Measurements from ENCODE around the gene ZFR2.

The ZFR2 gene

DNA sequence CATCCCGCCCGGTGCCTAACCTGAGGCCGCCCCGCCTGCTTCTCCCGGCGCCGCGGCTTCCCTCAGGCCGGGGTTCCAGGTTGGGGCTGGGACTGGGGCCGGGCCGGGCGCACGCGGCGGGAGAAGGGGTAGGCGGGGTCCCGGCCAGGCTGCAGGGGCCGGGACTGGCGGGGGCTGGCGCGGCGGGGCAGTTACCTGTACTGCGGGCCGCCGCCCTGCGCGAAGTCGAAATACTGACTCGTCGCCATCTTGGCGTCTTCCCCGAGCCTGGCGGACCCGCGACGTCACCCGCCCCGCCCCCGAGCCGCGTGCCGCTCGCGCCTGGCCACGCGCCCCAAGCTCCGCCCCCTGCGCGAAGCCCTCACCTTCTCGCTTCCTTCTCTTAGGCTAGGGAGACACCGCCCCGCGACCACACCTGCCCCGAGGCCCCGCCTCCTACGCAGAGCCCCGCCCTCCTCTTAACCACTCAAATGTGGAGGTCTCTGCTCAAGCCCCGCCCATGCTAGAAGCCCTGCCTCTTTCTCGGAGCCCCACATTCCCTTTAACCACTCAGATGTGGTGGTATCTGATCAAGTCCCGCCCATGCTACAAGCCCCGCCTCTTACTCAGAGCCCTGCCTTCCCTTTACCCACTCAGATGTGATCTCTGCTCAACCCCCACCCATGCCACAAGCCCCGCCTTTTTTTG, at the start of gene ZFR2:
Gene ZFR2, minus strand, starts transcription at position 269 of the 687 bp plus-strand sequence. Its CDS starts 21 bp downstream, at position 248.
- Histone ChIP-seq H3K27me3 (ENCODE audit: control insufficient read depth, insufficient read depth, low read length) (no peaks in the 10 kb centered on the region; the same call in 1 of the 2 replicates), H3K36me3 (ENCODE audit: control insufficient read depth, insufficient read depth, low read length) (no peaks in the 10 kb centered on the region), H3K27ac (ENCODE audit: low read length) (no peak within 1 kb of the TSS), H3K9me3 (ENCODE audit: control insufficient read depth, insufficient read depth, low read length) (no peaks in the 10 kb centered on the region; the same call in 1 of the 2 replicates), H3K4me3 (ENCODE audit: low read length) (peak within 1 kb of the TSS; percentile 37; the same call in 1 of the 2 replicates), H3K4me1 (ENCODE audit: control insufficient read depth, insufficient read depth, low read length) (peaks cover 3% of the 10 kb centered on the region; the same call in 1 of the 2 replicates)
- WGBS (ENCODE audit: insufficient coverage, insufficient read length): no CpG with 5 or more reads among the region's 62 CpGs
- DNase-seq (ENCODE audit: low read depth, low spot score): no peak

DNA sequence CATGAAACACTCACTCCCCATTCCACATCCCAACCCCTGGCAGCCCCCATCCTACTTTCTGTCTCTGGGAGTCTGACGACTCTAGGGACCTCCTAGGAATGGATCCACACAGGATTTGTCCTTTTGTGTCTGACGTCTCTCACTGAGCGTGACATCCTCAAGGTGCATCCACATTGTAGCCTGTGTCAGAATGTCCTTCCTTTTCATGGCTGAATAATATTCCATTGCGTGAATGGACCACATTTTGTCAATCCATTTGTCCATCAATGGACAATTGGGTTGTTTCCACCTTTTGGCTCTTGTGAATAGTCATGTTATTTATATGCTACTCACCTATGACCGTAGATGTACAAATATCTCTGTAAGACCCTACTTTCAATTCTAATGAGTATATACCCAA, 47.2 kb upstream of the ZFR2 start:
- no peak overlapping the region for H3K27ac ChIP-seq (ENCODE audit: low read length)
- H3K36me3 ChIP-seq (ENCODE audit: control insufficient read depth, insufficient read depth, low read length): peaks cover 11% of the 10 kb centered on the region
- no CpG with 5 or more reads among the region's 5 CpGs for WGBS (ENCODE audit: insufficient coverage, insufficient read length)
- peaks cover 3% of the 10 kb centered on the region; the same call in 1 of the 2 replicates for H3K9me3 ChIP-seq (ENCODE audit: control insufficient read depth, insufficient read depth, low read length)
- DNase-seq (ENCODE audit: low read depth, low spot score): no peak
- no peak overlapping the region for H3K4me3 ChIP-seq (ENCODE audit: low read length)
- no peaks in the 10 kb centered on the region; the same call in 1 of the 2 replicates for H3K27me3 ChIP-seq (ENCODE audit: control insufficient read depth, insufficient read depth, low read length)
- H3K4me1 ChIP-seq (ENCODE audit: control insufficient read depth, insufficient read depth, low read length): no peaks in the 10 kb centered on the region

- H3K4me3 ChIP-seq (ENCODE audit: low read length): no peak overlapping the region
- peaks cover 18% of the 10 kb centered on the region for H3K36me3 ChIP-seq (ENCODE audit: control insufficient read depth, insufficient read depth, low read length)
- H3K27me3 ChIP-seq (ENCODE audit: control insufficient read depth, insufficient read depth, low read length): no peaks in the 10 kb centered on the region
- H3K4me1 ChIP-seq (ENCODE audit: control insufficient read depth, insufficient read depth, low read length): no peaks in the 10 kb centered on the region
- DNase-seq (ENCODE audit: low read depth, low spot score): no peak
- WGBS (ENCODE audit: insufficient coverage, insufficient read length): no CpG with 5 or more reads among the region's 9 CpGs
- H3K27ac ChIP-seq (ENCODE audit: low read length): no peak overlapping the region
- no peaks in the 10 kb centered on the region for H3K9me3 ChIP-seq (ENCODE audit: control insufficient read depth, insufficient read depth, low read length)
Observed at GRCh38 chr19:3914199-3914598, 45.4 kb upstream of the ZFR2 start.

- H3K4me1 ChIP-seq (ENCODE audit: control insufficient read depth, insufficient read depth, low read length): no peaks in the 10 kb centered on the region
- no peaks in the 10 kb centered on the region for H3K9me3 ChIP-seq (ENCODE audit: control insufficient read depth, insufficient read depth, low read length)
- H3K27ac ChIP-seq (ENCODE audit: low read length): no peak overlapping the region
- H3K4me3 ChIP-seq (ENCODE audit: low read length): no peak overlapping the region
- no CpG with 5 or more reads among the region's 1 CpG for WGBS (ENCODE audit: insufficient coverage, insufficient read length)
- H3K27me3 ChIP-seq (ENCODE audit: control insufficient read depth, insufficient read depth, low read length): no peaks in the 10 kb centered on the region
- H3K36me3 ChIP-seq (ENCODE audit: control insufficient read depth, insufficient read depth, low read length): peaks cover 23% of the 10 kb centered on the region
- DNase-seq (ENCODE audit: low read depth, low spot score): no peak
Observed at GRCh38 chr19:3910105-3910504, 41.3 kb upstream of the ZFR2 start.

GRCh38 chr19:3908266-3909054, 39.6 kb upstream of the ZFR2 start:
- peaks cover 24% of the 10 kb centered on the region for H3K36me3 ChIP-seq (ENCODE audit: control insufficient read depth, insufficient read depth, low read length)
- DNase-seq (ENCODE audit: low read depth, low spot score): no peak
- H3K27me3 ChIP-seq (ENCODE audit: control insufficient read depth, insufficient read depth, low read length): no peaks in the 10 kb centered on the region
- no peak overlapping the region for H3K4me3 ChIP-seq (ENCODE audit: low read length)
- no peaks in the 10 kb centered on the region for H3K9me3 ChIP-seq (ENCODE audit: control insufficient read depth, insufficient read depth, low read length)
- H3K4me1 ChIP-seq (ENCODE audit: control insufficient read depth, insufficient read depth, low read length): no peaks in the 10 kb centered on the region
- 83% methylated on average over 1 of the region's 14 CpGs for WGBS (ENCODE audit: insufficient coverage, insufficient read length)
- H3K27ac ChIP-seq (ENCODE audit: low read length): no peak overlapping the region

- Histone ChIP-seq H3K36me3 (ENCODE audit: control insufficient read depth, insufficient read depth, low read length) (peaks cover 24% of the 10 kb centered on the region), H3K9me3 (ENCODE audit: control insufficient read depth, insufficient read depth, low read length) (no peaks in the 10 kb centered on the region), H3K27ac (ENCODE audit: low read length) (no peak overlapping the region), H3K27me3 (ENCODE audit: control insufficient read depth, insufficient read depth, low read length) (no peaks in the 10 kb centered on the region), H3K4me1 (ENCODE audit: control insufficient read depth, insufficient read depth, low read length) (no peaks in the 10 kb centered on the region), H3K4me3 (ENCODE audit: low read length) (no peak overlapping the region)
- DNase-seq (ENCODE audit: low read depth, low spot score): no peak
- no CpG with 5 or more reads among the region's 50 CpGs for WGBS (ENCODE audit: insufficient coverage, insufficient read length)
Observed at GRCh38 chr19:3907626-3908265, 38.9 kb upstream of the ZFR2 start.

DNA sequence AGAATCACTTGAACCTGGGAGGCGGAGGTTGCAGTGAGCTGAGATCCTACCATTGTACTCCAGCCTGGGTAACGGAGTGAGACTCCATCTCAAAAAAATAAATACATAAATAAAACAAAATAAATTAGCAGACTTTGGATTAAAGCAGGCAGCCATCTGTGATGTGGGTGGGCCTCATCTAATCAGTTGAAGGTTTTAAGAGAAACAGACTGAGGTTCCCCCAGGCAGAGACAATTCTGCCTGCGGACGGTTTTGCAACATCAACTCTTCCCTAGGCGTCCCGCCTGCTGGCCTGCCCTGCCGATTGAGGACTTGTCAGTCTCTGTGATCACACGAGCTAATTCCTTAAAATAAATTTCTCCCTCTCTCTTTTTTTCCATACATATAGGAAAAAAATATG, 35.4 kb upstream of the ZFR2 start:
- no peaks in the 10 kb centered on the region for H3K27me3 ChIP-seq (ENCODE audit: control insufficient read depth, insufficient read depth, low read length)
- no CpG with 5 or more reads among the region's 8 CpGs for WGBS (ENCODE audit: insufficient coverage, insufficient read length)
- H3K9me3 ChIP-seq (ENCODE audit: control insufficient read depth, insufficient read depth, low read length): no peaks in the 10 kb centered on the region
- DNase-seq (ENCODE audit: low read depth, low spot score): no peak
- peaks cover 12% of the 10 kb centered on the region for H3K36me3 ChIP-seq (ENCODE audit: control insufficient read depth, insufficient read depth, low read length)
- H3K27ac ChIP-seq (ENCODE audit: low read length): no peak overlapping the region
- H3K4me3 ChIP-seq (ENCODE audit: low read length): no peak overlapping the region
- no peaks in the 10 kb centered on the region; the same call in 1 of the 2 replicates for H3K4me1 ChIP-seq (ENCODE audit: control insufficient read depth, insufficient read depth, low read length)

DNA sequence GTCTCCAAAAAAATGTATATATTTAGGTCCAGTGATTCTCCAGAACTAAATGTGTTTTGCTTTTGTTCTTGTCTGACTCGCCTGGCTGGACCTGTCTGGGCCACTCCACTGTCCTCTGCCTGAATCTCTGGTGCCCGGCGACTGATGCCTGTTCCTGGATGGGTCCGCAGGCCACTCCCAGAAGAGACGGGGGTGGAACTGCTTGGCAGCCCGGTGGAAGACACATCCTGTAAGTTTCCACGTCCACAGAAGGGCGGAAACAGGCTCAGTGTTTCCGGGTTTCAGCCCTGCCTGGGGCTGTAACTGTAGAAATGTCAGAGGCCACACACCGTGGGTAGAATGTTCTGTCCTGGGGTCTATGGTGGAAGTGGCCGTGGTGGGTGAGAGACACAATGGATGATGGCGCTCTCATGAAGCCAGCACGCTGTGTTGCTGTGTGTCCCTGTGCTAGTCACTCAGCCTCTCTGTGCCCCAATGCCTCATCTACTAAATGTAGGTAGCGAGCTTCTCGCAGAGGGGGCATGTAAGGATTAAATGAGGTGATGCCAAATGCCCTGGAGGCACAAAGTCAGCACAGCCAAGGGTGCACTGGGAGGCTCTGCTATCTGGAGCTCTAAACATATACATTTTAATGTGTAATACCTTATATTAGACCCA, 33.6 kb upstream of the ZFR2 start:
- H3K4me1 ChIP-seq (ENCODE audit: control insufficient read depth, insufficient read depth, low read length): no peaks in the 10 kb centered on the region; the same call in 1 of the 2 replicates
- DNase-seq (ENCODE audit: low read depth, low spot score): no peak
- H3K4me3 ChIP-seq (ENCODE audit: low read length): no peak overlapping the region
- no peaks in the 10 kb centered on the region for H3K9me3 ChIP-seq (ENCODE audit: control insufficient read depth, insufficient read depth, low read length)
- H3K27ac ChIP-seq (ENCODE audit: low read length): no peak overlapping the region
- peaks cover 9% of the 10 kb centered on the region for H3K36me3 ChIP-seq (ENCODE audit: control insufficient read depth, insufficient read depth, low read length)
- no peaks in the 10 kb centered on the region for H3K27me3 ChIP-seq (ENCODE audit: control insufficient read depth, insufficient read depth, low read length)
- WGBS (ENCODE audit: insufficient coverage, insufficient read length): no CpG with 5 or more reads among the region's 15 CpGs

- Histone ChIP-seq H3K27me3 (ENCODE audit: control insufficient read depth, insufficient read depth, low read length) (no peaks in the 10 kb centered on the region), H3K4me3 (ENCODE audit: low read length) (no peak overlapping the region), H3K4me1 (ENCODE audit: control insufficient read depth, insufficient read depth, low read length) (no peaks in the 10 kb centered on the region; the same call in 1 of the 2 replicates), H3K36me3 (ENCODE audit: control insufficient read depth, insufficient read depth, low read length) (peaks cover 5% of the 10 kb centered on the region), H3K27ac (ENCODE audit: low read length) (no peak overlapping the region), H3K9me3 (ENCODE audit: control insufficient read depth, insufficient read depth, low read length) (no peaks in the 10 kb centered on the region)
- no CpG with 5 or more reads among the region's 18 CpGs for WGBS (ENCODE audit: insufficient coverage, insufficient read length)
- DNase-seq (ENCODE audit: low read depth, low spot score): no peak
Observed at GRCh38 chr19:3899531-3900294, 30.9 kb upstream of the ZFR2 start.
